ENCODE data around the gene FOXD2. TPM values are rescaled to one million over a fixed set of nuclear protein-coding genes. Genes with fewer than 3 reads are reported as not detected.

FOXD2 gene
- total and polyA plus RNA-seq, 2 of the 4 experiments (the other 2 are of a cell fraction) = under 0.01 to 0.03 TPM

DNA sequence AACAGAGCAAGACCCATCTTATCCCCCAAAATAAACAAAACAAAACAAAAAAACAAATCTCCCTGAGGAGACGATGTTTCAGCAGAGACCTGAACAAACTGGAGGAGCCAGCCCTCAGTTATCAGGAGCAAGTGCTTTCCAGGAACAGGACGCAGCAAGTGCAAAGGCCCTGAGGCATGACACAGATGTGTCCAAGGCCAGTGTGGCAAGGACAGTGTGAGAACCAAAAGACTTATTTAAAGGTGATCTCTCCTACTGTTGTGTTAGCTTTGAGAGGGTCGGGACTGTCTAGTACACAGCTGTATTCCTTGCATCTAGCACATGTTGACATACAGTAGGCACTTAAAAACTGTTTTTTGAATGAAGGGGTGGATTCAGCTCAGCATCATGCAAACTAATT is 48.0 kb downstream of the FOXD2 start:
- dilution Hi-C loops (cut with HindIII; ENCODE audit: low sequenced_read_pairs, unreplicated experiment) (no loop called here), in situ Hi-C loops (cut with MboI; ENCODE audit: low sequenced_read_pairs) (no loop called here), intact Hi-C loops (cut with micrococcal nuclease) (no loop called here)
- Histone ChIP-seq H3K18ac (ENCODE audit: low read depth, low read length) (no peak overlapping the region), H3K14ac (replicated peaks; ENCODE audit: low read depth, low read length) (no peak overlapping the region), H2BK15ac (ENCODE audit: low read depth, low read length) (no peak overlapping the region), H3K36me3 (ENCODE audit: control insufficient read depth, insufficient read depth, low read length) (no peaks in the 10 kb centered on the region), H2BK120ac (ENCODE audit: low read depth, low read length) (no peak overlapping the region), H4K91ac (ENCODE audit: insufficient read depth, low read depth, low read length) (no peak overlapping the region), H4K8ac (ENCODE audit: low read depth in 2 of 2, low read length in 2 of 2) (no peak overlapping the region), H2AFZ (replicated peaks; ENCODE audit: low read length, poor library complexity) (no peak overlapping the region), H3K23ac (ENCODE audit: low read depth, low read length) (no peak overlapping the region), H3K27me3 (ENCODE audit: control insufficient read depth, insufficient read depth, low read length) (peaks cover 1% of the 10 kb centered on the region), H2AK5ac (ENCODE audit: low read depth, low read length) (no peak overlapping the region), H3K79me1 (ENCODE audit: low read depth in 1 of 2, low read length in 2 of 2) (no peaks in the 10 kb centered on the region), H3K9ac (ENCODE audit: low read depth, low read length) (no peak overlapping the region), H4K20me1 (ENCODE audit: insufficient read depth, low read length) (no peaks in the 10 kb centered on the region), H2BK20ac (ENCODE audit: low read depth, low read length) (no peak overlapping the region), H3K9me3 (ENCODE audit: control insufficient read depth, insufficient read depth, low read length) (no peaks in the 10 kb centered on the region), H3K9me1 (ENCODE audit: insufficient read depth, low read length) (no peaks in the 10 kb centered on the region; the same call in 1 of the 2 replicates), H2BK5ac (ENCODE audit: low read depth, low read length, poor library complexity, severe bottlenecking) (no peak overlapping the region), H3K27ac (ENCODE audit: insufficient read depth, low read length) (no peak overlapping the region), H3K4me3 (ENCODE audit: insufficient read depth, low read depth, low read length) (no peak overlapping the region), H3K4ac (ENCODE audit: low read depth, low read length) (no peak overlapping the region), H2AK9ac (replicated peaks; ENCODE audit: low read depth, low read length, poor library complexity) (no peak overlapping the region), H3K56ac (ENCODE audit: extremely low read depth, insufficient read depth, low read length) (no peak overlapping the region), H3K4me2 (ENCODE audit: low read depth, low read length) (no peak overlapping the region), H3K4me1 (ENCODE audit: control insufficient read depth, insufficient read depth, low read length) (no peaks in the 10 kb centered on the region), H4K5ac (ENCODE audit: low read depth, low read length) (no peak overlapping the region)
- WGBS, 2 experiments (ENCODE audit: extremely low coverage in 2 of 2, insufficient read length in 1 of 2) = no CpG with 5 or more reads among the region's 3 CpGs
- ChIA-PET POLR2A (ENCODE audit: unreplicated experiment) (no interaction called here), CTCF (no interaction called here)
- TF ChIP-seq NFE2L2 (IDR thresholded peaks at IDR 0.05; ENCODE audit: low read depth, low read length) = no peak
- no peak for TF ChIP-seq MAZ (IDR thresholded peaks at IDR 0.05; ENCODE audit: borderline replicate concordance, low read depth, low read length)
- no peak for TF ChIP-seq CEBPB (IDR thresholded peaks at IDR 0.05; ENCODE audit: low read depth, low read length)
- no peak for TF ChIP-seq SMC3 (IDR thresholded peaks at IDR 0.05; ENCODE audit: low read depth, low read length)
- no peak for TF ChIP-seq RCOR1 (IDR thresholded peaks at IDR 0.05; ENCODE audit: insufficient replicate concordance, low read length)
- TF ChIP-seq MXI1 (IDR thresholded peaks at IDR 0.05; ENCODE audit: borderline replicate concordance, low read depth, low read length) = no peak
- no peak for TF ChIP-seq RFX5 (IDR thresholded peaks at IDR 0.05; ENCODE audit: low read depth, low read length)
- ATAC-seq (ENCODE audit: low read depth) (no peak), DNase-seq (no peak)
- no TSS peak for BruUV-seq (replicated peaks)

Measured in IMR-90 (cell line).